ENCODE data around the gene FLT3LG. TPM values are rescaled to one million over a fixed set of nuclear protein-coding genes. Genes with fewer than 3 reads are reported as not detected.

FLT3LG gene
- total RNA-seq, 1 experiment from 2014 or later = 0.18 TPM

- Histone ChIP-seq H4K20me1 (ENCODE audit: low read length) (no peaks in the 10 kb centered on the region), H3K4me2 (ENCODE audit: low read length) (peak overlapping the region; percentile 100; the same call in 1 of the 2 replicates), H3K27me3 (ENCODE audit: low read length) (peaks cover 50% of the 10 kb centered on the region), H2AFZ (ENCODE audit: low read length) (no peak overlapping the region), H3K27ac (ENCODE audit: low read length) (no peak overlapping the region), H3K9ac (ENCODE audit: low read length) (no peak overlapping the region), H3K4me1 (ENCODE audit: insufficient read depth, low read length) (no peaks in the 10 kb centered on the region), H3K36me3 (ENCODE audit: low read depth, low read length) (no peaks in the 10 kb centered on the region), H3K9me2 (replicated peaks; ENCODE audit: low read length) (no peaks in the 10 kb centered on the region), H3K9me3 (ENCODE audit: low read length) (no peaks in the 10 kb centered on the region), H3K79me2 (ENCODE audit: low read length) (no peaks in the 10 kb centered on the region), H3K4me3 (ENCODE audit: low read length) (no peak overlapping the region), H3F3A (ENCODE audit: low read length, unreplicated experiment) (no peaks in the 10 kb centered on the region)
- DNase-seq (no peak), ATAC-seq (no peak)
- intact Hi-C loops (cut with micrococcal nuclease) = no loop called here
- ChIA-PET CTCF (interaction anchor here (0.6 kb wide), 1 partner anchor 80 kb away, joined by 4 read pairs; the partner anchor contains the start of gene TEAD2), POLR2A (ENCODE audit: unreplicated experiment) (no interaction called here)
- BruUV-seq (replicated peaks) = no TSS peak
- TF ChIP-seq EZH2phosphoT487 (IDR thresholded peaks at IDR 0.05; ENCODE audit: borderline replicate concordance, low read length) = no peak
- no peak for TF ChIP-seq EZH2 (IDR thresholded peaks at IDR 0.05; ENCODE audit: low read length, unreplicated experiment)
- TF ChIP-seq, protein P1, sequence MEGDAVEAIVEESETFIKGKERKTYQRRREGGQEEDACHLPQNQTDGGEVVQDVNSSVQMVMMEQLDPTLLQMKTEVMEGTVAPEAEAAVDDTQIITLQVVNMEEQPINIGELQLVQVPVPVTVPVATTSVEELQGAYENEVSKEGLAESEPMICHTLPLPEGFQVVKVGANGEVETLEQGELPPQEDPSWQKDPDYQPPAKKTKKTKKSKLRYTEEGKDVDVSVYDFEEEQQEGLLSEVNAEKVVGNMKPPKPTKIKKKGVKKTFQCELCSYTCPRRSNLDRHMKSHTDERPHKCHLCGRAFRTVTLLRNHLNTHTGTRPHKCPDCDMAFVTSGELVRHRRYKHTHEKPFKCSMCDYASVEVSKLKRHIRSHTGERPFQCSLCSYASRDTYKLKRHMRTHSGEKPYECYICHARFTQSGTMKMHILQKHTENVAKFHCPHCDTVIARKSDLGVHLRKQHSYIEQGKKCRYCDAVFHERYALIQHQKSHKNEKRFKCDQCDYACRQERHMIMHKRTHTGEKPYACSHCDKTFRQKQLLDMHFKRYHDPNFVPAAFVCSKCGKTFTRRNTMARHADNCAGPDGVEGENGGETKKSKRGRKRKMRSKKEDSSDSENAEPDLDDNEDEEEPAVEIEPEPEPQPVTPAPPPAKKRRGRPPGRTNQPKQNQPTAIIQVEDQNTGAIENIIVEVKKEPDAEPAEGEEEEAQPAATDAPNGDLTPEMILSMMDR (conservative IDR thresholded peaks at IDR 0.05; ENCODE audit: low read depth, low read length) = no peak
Measured at GRCh38 chr19:49441960-49442350, 32.1 kb upstream of the FLT3LG start.

DNA sequence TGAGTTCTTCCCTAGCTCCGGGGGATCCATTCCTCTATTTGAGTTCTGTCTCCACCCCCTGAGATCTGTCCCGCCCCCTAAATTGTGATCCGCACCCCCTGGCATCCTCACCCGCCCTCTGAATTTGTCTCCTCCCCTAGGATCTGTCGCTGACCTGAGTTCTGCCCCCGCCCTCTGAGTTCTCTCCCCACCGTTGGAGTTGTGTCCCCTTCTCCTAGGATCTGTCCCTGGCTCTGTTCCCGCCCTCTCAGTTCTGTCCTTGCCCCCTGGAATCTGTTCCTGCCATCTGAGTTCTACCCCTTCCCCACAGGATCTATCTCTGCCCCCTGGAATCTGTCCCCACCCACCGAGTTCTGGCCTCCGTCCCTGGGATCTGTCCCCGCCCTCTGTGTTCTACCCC is 31.7 kb upstream of the FLT3LG start:
- Histone ChIP-seq H3K27ac (ENCODE audit: low read length) (no peak overlapping the region), H3K4me3 (ENCODE audit: low read length) (peak overlapping the region; percentile 87), H3K9me2 (replicated peaks; ENCODE audit: low read length) (no peaks in the 10 kb centered on the region), H3F3A (ENCODE audit: low read length, unreplicated experiment) (no peaks in the 10 kb centered on the region), H3K9ac (ENCODE audit: low read length) (no peak overlapping the region), H3K4me1 (ENCODE audit: insufficient read depth, low read length) (no peaks in the 10 kb centered on the region), H3K4me2 (ENCODE audit: low read length) (peak overlapping the region; percentile 100), H3K36me3 (ENCODE audit: low read depth, low read length) (no peaks in the 10 kb centered on the region), H3K27me3 (ENCODE audit: low read length) (peaks cover 48% of the 10 kb centered on the region), H4K20me1 (ENCODE audit: low read length) (no peaks in the 10 kb centered on the region), H2AFZ (ENCODE audit: low read length) (peak overlapping the region; percentile 100; the same call in 1 of the 2 replicates), H3K79me2 (ENCODE audit: low read length) (no peaks in the 10 kb centered on the region), H3K9me3 (ENCODE audit: low read length) (no peaks in the 10 kb centered on the region)
- ATAC-seq = no peak
- BruUV-seq (replicated peaks) = no TSS peak
- no peak for TF ChIP-seq EZH2phosphoT487 (IDR thresholded peaks at IDR 0.05; ENCODE audit: borderline replicate concordance, low read length)
- TF ChIP-seq, protein P1 (conservative IDR thresholded peaks at IDR 0.05; ENCODE audit: low read depth, low read length) = no peak
- TF ChIP-seq EZH2 (IDR thresholded peaks at IDR 0.05; ENCODE audit: low read length, unreplicated experiment) = no peak
- ChIA-PET POLR2A (ENCODE audit: unreplicated experiment) (no interaction called here), CTCF (interaction anchor here (0.6 kb wide), 3 partner anchors 51 to 126 kb away, joined by 3 to 6 read pairs (median 5); no protein-coding TSS in a partner anchor)
- peak; percentile 20 for DNase-seq
- intact Hi-C loops (cut with micrococcal nuclease) = no loop called here

DNA sequence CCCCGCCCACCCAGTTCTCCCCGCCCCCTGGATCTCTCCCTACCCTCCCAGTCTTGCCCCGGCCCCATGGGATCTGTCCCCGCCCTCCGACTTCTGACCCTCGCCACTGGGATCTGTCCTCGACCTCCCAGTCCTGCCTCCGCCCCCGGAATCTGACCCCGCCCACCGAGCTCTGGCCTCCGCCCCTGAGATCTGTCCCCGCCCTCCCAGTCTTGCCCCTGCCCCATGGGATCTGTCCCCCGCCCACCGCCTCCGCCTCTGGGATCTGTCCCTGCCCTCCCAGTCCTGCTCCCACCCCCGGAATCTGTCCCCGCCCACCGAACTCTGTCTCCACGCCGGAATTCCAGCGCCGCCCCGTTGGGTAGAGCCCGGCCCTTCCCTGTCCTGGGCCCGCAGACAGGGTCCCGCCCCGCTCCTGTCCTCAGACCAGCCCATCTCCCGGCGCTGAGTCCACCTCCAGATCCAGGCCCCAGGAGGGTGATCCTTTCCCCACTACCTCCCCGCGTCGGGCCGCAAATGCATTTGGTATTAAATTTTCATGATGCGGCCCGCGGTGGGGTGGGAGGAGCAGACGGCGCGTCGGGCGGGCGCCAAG is 31.1 kb upstream of the FLT3LG start:
- no peaks in the 10 kb centered on the region for H3F3A ChIP-seq (ENCODE audit: low read length, unreplicated experiment)
- peak; percentile 92 for DNase-seq
- H2AFZ ChIP-seq (ENCODE audit: low read length) = peak overlapping the region; percentile 100
- peak; percentile 75 for ATAC-seq
- H4K20me1 ChIP-seq (ENCODE audit: low read length) = no peaks in the 10 kb centered on the region
- TF ChIP-seq, protein P1 (conservative IDR thresholded peaks at IDR 0.05; ENCODE audit: low read depth, low read length) = no peak
- TF ChIP-seq EZH2 (IDR thresholded peaks at IDR 0.05; ENCODE audit: low read length, unreplicated experiment) (no peak), EZH2phosphoT487 (IDR thresholded peaks at IDR 0.05; ENCODE audit: borderline replicate concordance, low read length) (no peak)
- H3K4me3 ChIP-seq (ENCODE audit: low read length) = peak overlapping the region; percentile 87
- intact Hi-C loops (cut with micrococcal nuclease) = loop anchor here (1.0 kb wide), 4 partner anchors 8 to 104 kb away; partner anchors contain the start of genes DKKL1 and PIH1D1
- peaks cover 43% of the 10 kb centered on the region for H3K27me3 ChIP-seq (ENCODE audit: low read length)
- H3K9ac ChIP-seq (ENCODE audit: low read length) = peak overlapping the region; percentile 66
- no peaks in the 10 kb centered on the region for H3K9me2 ChIP-seq (replicated peaks; ENCODE audit: low read length)
- no peak overlapping the region for H3K27ac ChIP-seq (ENCODE audit: low read length)
- no peaks in the 10 kb centered on the region for H3K4me1 ChIP-seq (ENCODE audit: insufficient read depth, low read length)
- no peaks in the 10 kb centered on the region for H3K9me3 ChIP-seq (ENCODE audit: low read length)
- POLR2A ChIA-PET (ENCODE audit: unreplicated experiment) = no interaction called here
- BruUV-seq (replicated peaks) = no TSS peak
- H3K4me2 ChIP-seq (ENCODE audit: low read length) = peak overlapping the region; percentile 100
- CTCF ChIA-PET = interaction anchor here (0.6 kb wide), 3 partner anchors 52 to 125 kb away, joined by 3 to 6 read pairs (median 5); no protein-coding TSS in a partner anchor
- no peaks in the 10 kb centered on the region for H3K79me2 ChIP-seq (ENCODE audit: low read length)
- H3K36me3 ChIP-seq (ENCODE audit: low read depth, low read length) = no peaks in the 10 kb centered on the region
